Epidermal melanocyte (primary cell): Measurements from ENCODE around the gene TEX10.
"Not testable (repeated sequence)": the region's sequence is repeated elsewhere in the genome, so short reads cannot be mapped to it uniquely, and the experiment has no call there.

Source experiments
- DNase-seq: peaks from one replicate; pipeline ENCODE4 v3.0.0; 2011; ENCODE audit warnings: low spot score; ENCODE audit not compliant: insufficient read length

TEX10 gene

DNA sequence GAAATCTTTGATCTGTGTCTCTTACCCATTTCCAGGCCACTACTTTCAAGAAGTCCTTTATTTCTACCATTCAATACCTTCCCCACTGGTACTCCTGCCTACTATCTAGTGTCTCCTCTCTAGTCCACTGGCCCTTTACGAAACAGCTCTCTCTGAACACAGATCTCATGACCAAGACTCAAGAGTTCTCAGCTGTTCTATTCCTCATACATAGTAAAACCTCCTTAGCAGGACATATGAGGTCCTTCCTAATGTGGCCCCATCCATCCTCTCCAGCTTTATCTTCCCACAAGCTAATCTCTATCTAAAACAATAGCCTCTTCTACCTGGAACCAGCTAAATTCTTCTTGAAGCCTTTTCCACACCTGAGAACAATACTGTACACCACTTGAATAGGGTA lies 2.6 kb downstream of the TEX10 start:
- no peak for DNase-seq

DNA sequence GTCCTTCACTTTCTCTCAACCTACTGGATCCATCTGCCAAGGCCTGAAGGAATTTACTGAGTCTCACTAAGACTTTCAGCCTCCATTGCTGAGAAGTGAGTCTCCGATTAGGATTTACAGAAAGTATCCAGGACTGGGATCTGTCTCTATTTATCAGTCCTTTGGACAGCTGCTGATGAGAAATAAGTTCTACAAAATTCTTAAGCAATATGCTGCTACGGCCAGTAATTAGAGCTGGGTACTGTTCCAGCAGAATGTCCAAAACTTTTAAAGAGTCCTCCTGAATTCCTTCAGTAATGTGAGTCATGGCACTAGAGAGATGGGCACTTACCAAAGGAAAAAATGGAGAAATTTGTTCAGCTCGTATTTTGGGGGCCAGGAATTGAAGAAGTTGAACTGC lies 5.9 kb downstream of the TEX10 start:
- no peak for DNase-seq

DNA sequence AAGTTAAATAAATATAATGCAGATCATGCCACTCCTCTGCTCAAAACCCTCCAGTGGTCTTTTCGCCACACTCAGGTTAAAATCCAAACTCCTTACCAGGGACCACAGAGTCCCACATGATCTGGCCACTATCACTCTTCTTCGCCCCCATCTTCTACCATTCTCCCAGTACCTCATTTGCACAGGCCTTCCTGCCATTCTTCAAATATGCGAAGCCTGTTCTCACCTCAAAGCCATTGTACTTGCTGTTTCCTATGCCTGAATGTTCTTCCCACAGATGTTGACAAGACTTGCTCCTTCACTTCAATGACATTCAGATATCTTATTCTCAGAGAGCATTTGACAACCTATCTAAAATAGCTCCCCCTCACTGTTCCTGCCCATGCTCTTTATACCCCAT lies 10.9 kb downstream of the TEX10 start:
- no peak for DNase-seq

DNA sequence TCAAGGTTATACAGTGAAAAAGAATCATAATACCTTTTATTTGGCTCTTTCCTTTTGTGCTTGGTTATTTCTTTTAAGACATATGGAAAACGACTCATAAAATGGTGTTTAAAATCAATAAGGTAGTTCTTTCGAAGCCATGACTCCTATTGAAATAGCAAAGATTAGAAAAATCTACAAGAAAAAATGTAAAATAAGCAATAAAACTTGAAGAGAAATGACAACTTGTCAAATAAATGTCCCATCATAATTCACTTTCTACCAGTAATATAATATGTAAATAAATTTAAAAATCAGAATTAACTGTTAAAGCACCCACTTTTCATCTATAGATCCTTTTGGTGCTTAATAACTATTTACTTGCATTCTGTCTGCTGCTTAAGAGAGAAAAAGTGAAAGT lies 12.5 kb downstream of the TEX10 start:
- DNase-seq = no peak

DNA sequence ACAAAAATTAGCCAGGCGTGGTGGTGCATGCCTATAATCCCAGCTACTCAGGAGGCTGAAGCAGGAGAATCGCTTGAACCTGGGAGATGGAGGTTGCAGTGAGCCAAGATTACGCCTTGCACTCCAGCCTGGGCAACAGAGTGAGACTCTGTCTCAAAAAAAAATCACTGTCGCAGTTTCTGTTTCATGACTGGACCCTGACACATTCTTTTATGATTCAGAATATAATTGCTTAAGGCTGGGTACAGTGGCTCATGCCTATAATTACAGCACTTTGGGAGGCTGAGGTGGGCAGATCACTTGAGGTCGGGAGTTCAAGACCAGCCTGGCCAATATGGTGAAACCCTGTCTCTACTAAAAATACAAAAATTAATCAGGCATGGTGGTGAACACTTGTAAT lies 14.0 kb downstream of the TEX10 start:
- DNase-seq = not testable (repeated sequence)

DNA sequence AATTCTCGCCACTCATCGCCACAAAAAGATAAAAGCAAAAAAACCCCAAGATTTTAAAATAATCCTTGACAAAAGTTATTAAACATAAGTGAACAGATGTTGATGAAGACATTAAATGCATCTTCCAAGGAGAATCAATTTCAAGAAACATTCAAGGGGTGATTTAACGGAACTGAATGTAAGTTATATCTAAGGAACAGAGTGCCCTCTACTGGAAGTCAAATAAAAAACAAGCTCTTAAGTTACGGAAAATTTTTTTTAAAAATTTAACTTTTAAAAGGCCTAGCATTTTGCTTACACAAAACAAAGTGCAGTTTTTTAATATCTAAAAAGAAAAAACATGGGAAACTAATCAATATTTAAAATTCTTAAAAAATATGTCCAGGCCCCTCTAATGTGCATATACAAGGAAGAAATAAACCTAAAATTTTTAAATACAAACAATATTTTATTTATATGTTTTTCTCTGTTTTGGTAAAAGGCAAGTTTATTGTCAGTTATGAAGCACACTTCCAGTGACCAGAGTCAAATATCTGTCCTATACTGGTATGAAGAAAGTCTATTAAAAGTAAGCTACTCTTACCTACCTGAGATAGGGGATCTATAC lies 28.0 kb downstream of the TEX10 start:
- no peak for DNase-seq

DNA sequence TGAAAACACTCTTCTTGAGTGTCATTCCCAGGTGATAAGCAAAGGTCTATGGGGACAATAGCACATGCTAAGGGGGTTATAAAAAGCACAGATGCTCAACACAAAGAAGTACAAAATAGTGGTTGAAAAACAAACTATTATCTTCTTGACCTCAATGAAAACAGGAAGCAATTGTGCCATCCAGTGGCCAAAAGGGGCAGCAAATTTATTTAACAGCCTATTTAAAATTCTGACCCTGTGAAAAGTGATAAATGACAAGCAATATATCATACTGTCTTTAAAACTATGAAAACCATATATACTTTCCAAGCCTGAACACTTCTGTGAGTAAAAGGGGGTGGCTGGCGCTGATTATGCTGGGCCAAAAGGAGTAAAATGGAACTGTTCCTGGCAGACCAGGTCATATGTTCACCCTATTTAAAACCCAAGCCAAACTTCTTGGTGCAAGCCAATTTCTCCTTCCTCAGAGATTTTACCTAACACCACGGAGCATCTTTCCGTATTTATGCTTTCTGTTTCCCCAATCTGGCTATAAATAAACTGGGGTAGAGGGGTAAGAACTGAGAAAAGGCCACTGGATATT lies 29.7 kb downstream of the TEX10 start:
- no peak for DNase-seq

DNA sequence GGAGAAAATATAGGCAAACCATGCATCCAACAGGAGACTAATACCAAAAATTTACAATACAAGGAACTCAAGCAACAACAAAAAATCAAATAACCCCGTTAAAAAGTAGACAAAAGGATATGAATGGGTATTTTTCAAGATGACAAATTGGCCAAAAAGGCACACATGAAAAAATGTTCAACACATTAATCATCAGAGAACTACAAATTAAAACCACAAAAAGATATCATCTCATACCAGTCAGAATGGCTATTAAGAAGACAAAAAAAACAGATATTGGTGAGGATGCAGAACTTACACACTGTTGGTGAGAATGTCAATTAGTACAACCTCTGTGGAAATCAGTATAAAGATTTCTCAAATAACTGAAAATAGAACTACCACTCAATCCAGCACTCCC lies 35.0 kb downstream of the TEX10 start:
- DNase-seq = no peak

DNA sequence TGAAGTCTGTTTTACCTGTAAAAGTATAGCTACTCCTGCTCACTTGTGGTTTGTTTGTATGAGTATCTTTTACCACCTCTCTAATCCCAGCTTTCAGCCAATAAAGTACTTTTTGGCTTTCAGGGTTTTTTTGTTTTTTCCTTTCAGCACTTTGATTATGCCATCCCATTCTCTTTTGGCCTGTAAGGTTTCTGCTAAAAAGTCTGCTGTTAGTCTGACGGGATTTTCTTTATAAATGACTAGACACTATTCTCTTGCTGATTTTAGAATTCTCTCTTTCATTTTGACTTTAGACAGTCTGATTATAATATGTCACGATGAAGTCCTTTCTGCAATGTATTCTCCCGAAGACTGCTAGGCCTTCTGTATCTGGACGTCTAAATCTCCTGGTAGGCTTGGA lies 37.2 kb downstream of the TEX10 start:
- DNase-seq = no peak

DNA sequence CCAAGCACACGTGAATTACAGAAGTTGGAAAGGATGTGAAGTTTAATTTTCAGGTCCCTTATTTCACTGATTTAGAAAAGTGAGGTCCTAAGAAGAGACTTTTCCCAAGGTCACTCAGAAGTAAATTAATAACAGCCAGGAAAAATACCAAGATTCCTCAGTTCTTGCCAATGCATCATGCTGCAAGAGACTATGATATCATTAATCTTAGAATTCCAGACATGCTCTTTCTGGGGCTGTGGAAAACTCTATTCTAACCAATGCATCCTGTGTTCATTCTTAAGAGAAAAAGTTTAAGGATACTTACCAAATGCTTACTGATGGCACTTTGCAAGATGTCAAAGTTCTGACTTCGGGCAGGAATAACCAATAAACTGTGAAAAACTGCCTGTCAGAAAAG lies 42.8 kb downstream of the TEX10 start:
- DNase-seq = no peak

DNA sequence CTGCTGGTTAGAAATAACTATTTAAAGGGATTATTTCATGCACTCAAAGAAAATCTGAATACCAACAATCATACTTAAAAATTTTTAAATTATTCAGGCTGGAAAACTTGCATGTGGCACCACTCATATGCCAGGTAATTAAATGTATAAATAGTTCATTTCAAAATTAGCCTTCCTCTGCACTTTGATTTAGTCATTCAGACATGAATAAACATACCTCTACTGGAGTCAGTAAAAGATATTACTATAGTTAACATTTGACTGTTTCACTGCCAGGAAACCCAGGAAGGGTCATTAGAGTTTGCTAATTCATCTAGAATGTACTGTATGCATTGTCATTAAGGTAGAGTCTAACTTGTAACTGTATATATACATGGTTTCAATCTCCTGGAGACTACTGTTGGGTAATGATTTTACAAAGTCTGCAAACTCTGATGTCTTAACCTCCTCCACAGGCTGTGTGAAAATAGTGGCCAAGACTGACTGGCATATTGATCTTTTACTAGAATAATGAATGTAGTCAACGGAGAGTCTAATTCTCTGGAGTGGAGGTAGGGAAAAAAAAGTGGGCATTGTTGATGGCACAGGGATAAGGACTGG lies 43.7 kb downstream of the TEX10 start:
- no peak for DNase-seq

DNA sequence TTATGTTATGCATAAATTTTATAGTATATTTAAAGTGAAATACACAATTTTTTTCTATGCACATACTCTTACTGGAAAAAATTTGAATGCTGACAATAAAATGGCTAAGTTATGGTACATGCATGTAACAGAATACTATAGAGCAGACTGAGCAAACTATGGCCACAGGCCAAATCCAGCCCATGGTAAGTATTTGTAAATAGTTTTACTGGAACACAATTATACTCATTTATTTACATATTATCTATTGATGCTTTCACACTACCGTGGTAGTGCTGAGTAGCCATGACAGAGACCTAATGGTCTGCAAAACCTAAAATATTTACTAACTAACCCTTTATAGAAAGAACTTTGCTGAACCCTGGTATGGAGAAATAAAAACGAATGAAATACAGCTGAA lies 45.7 kb downstream of the TEX10 start:
- no peak for DNase-seq

DNA sequence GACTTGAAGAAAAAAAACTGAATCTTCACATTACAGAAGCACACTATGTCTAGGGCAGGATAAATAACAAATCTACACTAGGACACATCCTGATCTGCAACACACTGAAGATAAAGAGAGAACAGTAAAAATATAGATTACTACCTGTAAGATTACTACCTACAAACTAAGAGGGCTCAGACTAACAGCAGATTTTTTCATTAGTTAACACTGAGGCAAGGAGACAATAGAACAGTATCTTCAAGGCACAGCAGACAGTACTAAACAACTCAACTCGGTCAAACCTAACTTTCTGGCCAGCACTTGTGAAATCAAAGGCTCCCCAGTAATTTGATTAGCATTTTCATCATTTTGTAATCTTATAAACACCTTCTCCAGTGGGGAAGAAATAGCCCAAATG lies 46.5 kb downstream of the TEX10 start:
- no peak for DNase-seq

DNA sequence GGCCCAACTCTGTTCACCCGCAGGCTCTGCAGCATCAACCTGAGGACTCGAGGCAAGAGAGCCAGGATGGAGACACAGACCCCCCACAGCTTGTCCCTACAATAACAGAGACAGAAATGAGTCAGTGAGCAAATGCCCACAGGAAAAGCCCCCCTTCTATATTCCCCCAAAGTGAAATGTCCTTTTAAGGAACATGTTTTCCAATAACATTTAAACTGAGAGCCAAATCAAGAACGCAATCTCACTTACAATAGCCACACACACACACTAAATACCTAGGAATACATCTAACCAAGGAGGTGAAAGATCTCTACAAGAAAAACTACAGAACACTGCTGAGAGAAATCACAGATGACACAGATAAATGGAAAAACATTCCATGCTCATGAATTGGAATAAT lies 49.0 kb downstream of the TEX10 start:
- DNase-seq = no peak

DNA sequence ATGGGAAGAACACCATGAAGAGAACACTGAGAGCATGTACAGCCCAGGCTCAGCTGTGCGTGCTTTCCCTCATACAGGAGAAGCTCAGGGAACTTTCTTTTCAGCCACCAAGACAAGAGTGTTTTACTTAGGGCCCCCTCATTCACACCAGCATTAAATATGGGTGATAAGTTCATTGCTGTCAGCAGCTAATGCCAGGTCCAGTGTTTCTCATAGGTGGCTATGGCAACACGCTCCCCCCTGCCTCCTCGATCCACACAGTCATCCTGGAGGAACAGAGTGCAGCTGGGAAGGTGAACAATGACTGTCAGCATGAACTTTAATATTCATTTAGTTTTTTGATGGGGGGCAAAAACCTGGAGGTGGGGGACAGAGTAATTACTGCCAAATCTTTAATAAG lies 54.4 kb downstream of the TEX10 start:
- DNase-seq = no peak

DNA sequence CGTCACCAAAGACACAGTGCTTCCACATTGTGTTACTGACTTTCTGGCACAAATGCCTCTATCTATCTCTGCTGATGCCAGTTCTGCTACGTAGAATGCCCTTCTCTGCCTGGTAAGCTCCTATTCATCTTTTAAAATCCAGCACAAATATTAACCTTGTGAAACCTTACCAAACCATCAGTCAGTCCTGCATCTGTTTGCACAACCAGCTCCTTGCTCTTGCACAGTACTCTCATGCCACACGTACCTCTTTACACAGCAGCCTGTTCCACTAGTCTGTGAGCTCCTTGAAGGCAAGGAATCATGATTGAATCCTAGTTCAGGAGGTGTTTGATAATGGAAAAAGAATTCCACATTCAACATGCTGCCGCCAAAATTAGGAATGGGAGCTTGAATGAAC lies 56.3 kb downstream of the TEX10 start:
- DNase-seq = no peak

DNA sequence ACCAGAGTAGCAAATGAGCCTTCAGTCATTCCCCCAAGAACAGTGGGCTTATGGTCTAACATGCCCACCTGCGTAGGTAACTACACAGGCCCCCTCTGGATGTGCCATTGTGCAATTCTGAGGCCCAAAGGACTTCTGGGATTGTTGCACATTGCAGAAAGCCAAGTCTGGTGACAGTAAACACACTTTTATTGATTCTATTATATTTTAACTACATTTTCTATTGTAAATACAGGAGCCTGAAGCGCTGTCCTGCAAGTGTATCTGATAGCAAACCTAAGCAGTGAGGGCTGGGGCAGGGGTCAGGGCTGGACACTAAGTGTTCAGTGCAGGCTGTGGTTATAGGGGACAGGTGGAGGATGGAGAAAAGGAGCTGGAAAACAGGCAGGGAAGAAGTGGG lies 57.5 kb downstream of the TEX10 start:
- DNase-seq = no peak

DNA sequence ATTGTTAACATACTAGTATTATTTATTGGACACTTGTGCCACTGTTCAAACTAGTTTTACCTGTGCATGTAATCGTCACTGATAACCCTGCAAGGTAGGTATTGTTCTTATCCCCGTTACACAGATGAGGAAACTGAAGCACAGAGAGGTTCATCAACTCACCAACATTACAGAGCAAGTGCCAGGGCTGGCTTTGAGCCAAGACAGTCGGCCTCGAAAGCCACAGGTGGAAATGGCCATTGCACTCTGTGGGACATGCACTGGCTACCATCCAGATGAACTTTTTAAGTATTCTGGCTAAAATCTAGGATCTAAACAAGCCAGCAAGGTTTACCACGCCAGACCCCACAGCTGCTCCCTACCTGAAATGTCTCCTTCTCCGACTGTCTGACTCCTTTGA lies 57.9 kb downstream of the TEX10 start:
- DNase-seq = no peak

DNA sequence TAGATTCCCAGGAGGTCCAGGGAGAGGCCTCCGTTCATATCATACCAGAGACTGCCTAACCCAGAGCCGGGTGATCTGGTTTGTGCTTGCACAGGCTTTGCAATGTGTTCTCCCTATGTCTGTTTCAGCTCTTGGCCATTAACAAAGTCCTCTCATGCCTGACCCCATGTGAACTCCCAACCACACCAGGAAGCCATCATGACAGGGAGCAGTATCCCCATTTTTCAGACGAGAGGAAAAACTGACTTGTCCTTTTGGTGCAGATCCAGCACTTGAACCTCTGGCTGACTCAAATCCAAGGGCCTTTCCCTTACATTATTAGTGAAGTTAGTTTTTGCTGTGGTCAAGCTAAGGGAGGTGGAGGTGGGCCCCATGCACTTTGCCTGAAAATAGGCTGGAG lies 58.4 kb downstream of the TEX10 start:
- DNase-seq = no peak

DNA sequence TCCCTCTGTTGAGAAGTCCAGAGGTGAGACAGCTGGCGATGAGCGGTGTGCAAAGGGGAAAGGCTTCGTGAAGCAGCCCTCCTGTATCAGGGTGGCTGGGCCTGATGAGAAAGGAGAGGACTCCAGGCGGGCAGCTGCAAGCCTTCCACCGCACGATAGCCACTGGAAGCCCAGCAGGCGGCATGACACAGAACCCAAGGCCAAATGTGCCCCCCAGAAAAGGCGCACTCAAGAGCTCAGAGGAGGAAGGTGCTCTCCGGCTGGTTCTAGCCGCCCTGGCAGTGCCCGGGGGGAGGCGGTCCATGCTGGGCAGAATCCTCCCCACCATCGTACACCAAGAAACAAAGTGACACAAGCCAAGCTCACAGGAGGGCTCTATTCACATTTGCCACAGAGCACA lies 60.3 kb downstream of the TEX10 start:
- no peak for DNase-seq

DNA sequence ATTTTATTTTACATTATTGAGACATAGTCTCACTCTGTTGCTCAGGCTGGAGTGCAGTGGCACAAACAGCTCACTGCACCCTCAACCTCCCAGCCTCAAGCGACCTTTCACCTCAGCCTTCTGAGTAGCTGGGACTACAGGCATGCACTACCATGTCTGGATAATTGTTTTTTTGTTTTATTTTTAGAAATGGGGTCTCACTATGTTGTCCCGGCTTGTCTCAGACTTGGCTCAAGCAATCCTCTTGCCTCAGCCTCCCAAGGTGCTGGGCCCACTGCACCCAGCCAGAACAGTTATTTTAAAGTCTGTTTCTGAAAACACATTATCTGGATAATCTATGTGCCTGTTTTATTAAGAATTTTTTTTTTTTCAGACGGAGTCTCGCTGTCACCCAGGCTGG lies 62.0 kb downstream of the TEX10 start:
- DNase-seq = no peak

DNA sequence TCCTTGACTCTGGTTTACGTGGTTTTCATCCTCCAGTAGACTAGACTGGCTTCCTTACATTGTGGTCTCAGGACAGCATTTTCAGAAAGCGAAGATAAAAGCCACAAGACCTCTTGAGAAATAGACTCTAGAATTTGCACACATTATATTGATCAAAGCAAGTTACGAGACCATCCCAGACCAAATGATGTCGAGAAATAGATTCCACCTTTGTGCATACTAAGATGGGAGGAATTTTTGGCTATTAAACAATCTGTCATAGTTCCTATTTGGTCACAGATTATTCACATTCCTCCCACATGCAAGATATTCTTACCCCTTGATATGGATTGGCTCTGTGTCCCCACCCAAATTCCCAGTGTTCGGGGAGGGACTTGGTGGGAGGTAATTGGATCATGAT lies 65.6 kb downstream of the TEX10 start:
- no peak for DNase-seq

DNA sequence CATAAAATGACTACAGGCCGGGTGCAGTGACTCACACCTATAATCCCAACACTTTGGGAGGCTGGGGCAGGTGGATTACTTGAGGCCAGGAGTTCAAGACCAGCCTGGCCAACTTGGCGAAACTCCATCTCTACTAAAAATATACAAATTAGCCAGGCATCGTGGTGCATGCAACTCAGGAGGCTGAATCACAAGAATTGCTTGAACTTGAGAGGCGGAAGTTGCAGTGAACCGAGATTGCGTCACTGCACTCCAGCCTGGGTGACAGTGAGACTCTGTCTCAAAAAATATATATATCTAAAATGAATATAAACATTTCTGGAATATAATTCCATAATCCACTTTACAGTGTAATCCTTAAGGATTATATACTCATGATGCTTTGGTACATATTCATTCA lies 66.5 kb downstream of the TEX10 start:
- no peak for DNase-seq

DNA sequence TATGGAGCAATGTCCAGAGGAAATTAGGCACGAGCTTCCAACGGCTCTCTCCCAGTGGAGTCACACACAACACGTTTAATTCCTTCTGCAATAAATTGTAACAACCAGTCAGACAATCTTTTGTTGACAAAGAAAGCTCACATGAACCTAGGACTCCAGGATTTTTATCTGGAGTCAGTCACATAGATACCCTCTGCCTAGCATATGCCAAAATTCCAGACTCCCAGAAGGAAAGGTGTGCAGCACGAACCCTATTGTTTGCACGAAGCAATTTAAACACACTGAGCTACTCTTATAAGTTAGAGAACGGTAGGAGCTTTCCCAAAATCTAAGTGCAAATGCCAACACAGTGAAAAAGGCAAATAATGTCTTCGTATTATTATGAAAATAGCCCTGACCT lies 67.1 kb downstream of the TEX10 start:
- no peak for DNase-seq
